ENCODE results near the gene GRM7. TPM values are rescaled to one million over a fixed set of nuclear protein-coding genes. Genes with fewer than 3 reads are reported as not detected.

The GRM7 gene
- total RNA-seq, 1 experiment from 2014 or later, result not detected

DNA sequence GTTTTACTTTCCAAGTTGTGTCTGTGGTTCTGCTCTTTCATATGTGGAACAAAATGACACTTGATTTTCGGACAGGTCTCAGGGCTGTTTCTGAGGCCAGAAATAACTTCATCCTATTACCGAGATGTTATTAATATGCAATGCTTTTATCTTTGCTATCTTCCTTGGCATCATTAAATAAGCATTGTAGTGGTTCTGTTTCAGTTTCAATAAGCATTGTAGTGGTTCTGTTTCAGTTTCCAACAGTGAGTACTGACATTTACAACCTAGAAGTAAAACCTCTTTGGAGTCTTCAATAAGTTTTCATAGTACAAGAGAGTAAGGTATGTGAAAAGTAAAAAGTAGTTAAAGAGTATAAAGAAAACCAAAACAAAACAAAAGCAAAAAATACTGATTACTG is 746.2 kb downstream of the GRM7 start:
- Histone ChIP-seq H3K4me3 (ENCODE audit: low read length) (no peak overlapping the region), H2AFZ (ENCODE audit: low read length) (no peak overlapping the region), H3K9me3 (ENCODE audit: low read length) (0 out of 2 replicates have a peak, but pooled peaks cover 11% of the 10 kb centered on the region), H3F3A (ENCODE audit: low read length, unreplicated experiment) (no peaks in the 10 kb centered on the region), H3K4me1 (ENCODE audit: insufficient read depth, low read length) (no peaks in the 10 kb centered on the region), H4K20me1 (ENCODE audit: low read length) (no peaks in the 10 kb centered on the region), H3K9me2 (replicated peaks; ENCODE audit: low read length) (no peaks in the 10 kb centered on the region), H3K9ac (ENCODE audit: low read length) (no peak overlapping the region), H3K36me3 (ENCODE audit: low read depth, low read length) (no peaks in the 10 kb centered on the region), H3K4me2 (ENCODE audit: low read length) (no peak overlapping the region), H3K27ac (ENCODE audit: low read length) (no peak overlapping the region), H3K79me2 (ENCODE audit: low read length) (no peaks in the 10 kb centered on the region), H3K27me3 (ENCODE audit: low read length) (no peaks in the 10 kb centered on the region)
- DNase-seq (no peak), ATAC-seq (no peak)
- CTCF ChIA-PET, result no interaction called here
- no peak for TF ChIP-seq EZH2phosphoT487 (IDR thresholded peaks at IDR 0.05; ENCODE audit: borderline replicate concordance, low read length)
- no peak for TF ChIP-seq EZH2 (IDR thresholded peaks at IDR 0.05; ENCODE audit: low read length, unreplicated experiment)
- TF ChIP-seq, protein P1, sequence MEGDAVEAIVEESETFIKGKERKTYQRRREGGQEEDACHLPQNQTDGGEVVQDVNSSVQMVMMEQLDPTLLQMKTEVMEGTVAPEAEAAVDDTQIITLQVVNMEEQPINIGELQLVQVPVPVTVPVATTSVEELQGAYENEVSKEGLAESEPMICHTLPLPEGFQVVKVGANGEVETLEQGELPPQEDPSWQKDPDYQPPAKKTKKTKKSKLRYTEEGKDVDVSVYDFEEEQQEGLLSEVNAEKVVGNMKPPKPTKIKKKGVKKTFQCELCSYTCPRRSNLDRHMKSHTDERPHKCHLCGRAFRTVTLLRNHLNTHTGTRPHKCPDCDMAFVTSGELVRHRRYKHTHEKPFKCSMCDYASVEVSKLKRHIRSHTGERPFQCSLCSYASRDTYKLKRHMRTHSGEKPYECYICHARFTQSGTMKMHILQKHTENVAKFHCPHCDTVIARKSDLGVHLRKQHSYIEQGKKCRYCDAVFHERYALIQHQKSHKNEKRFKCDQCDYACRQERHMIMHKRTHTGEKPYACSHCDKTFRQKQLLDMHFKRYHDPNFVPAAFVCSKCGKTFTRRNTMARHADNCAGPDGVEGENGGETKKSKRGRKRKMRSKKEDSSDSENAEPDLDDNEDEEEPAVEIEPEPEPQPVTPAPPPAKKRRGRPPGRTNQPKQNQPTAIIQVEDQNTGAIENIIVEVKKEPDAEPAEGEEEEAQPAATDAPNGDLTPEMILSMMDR (conservative IDR thresholded peaks at IDR 0.05; ENCODE audit: low read depth, low read length), result no peak
- POLR2A ChIA-PET (ENCODE audit: unreplicated experiment), result no interaction called here
- intact Hi-C loops (cut with micrococcal nuclease), result no loop called here
- BruUV-seq (replicated peaks), result no TSS peak

DNA sequence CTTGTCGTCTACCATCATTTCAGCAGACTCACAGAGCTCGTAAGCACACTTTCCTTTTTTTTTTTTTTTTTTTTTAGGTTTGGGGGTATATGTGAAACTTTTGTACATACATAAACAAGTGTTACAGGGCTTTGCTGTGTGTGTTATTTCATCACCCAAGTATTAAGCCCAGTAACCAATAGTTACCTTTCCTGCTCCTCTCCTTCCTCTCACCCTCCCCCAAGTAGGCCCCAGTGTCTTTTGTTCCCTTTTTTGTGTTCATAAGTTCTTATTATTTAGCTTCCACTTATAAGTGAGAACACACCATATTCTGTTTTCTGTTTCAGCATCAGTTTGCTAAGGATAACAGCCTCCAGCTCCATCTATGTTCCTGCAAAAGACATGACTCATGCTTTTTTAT is 746.8 kb downstream of the GRM7 start:
- ChIA-PET CTCF (no interaction called here), POLR2A (ENCODE audit: unreplicated experiment) (no interaction called here)
- Histone ChIP-seq H3K79me2 (ENCODE audit: low read length) (no peaks in the 10 kb centered on the region), H3K4me3 (ENCODE audit: low read length) (no peak overlapping the region), H3K9me3 (ENCODE audit: low read length) (0 out of 2 replicates have a peak, but pooled peaks cover 11% of the 10 kb centered on the region), H3K27me3 (ENCODE audit: low read length) (no peaks in the 10 kb centered on the region), H3K36me3 (ENCODE audit: low read depth, low read length) (no peaks in the 10 kb centered on the region), H3F3A (ENCODE audit: low read length, unreplicated experiment) (no peaks in the 10 kb centered on the region), H3K4me1 (ENCODE audit: insufficient read depth, low read length) (no peaks in the 10 kb centered on the region), H2AFZ (ENCODE audit: low read length) (no peak overlapping the region), H3K9ac (ENCODE audit: low read length) (no peak overlapping the region), H3K27ac (ENCODE audit: low read length) (no peak overlapping the region), H4K20me1 (ENCODE audit: low read length) (no peaks in the 10 kb centered on the region), H3K9me2 (replicated peaks; ENCODE audit: low read length) (no peaks in the 10 kb centered on the region), H3K4me2 (ENCODE audit: low read length) (no peak overlapping the region)
- DNase-seq, result no peak
- intact Hi-C loops (cut with micrococcal nuclease), result no loop called here
- ATAC-seq, result no peak
- TF ChIP-seq EZH2phosphoT487 (IDR thresholded peaks at IDR 0.05; ENCODE audit: borderline replicate concordance, low read length), result no peak
- TF ChIP-seq, protein P1 (conservative IDR thresholded peaks at IDR 0.05; ENCODE audit: low read depth, low read length), result no peak
- TF ChIP-seq EZH2 (IDR thresholded peaks at IDR 0.05; ENCODE audit: low read length, unreplicated experiment), result no peak
- no TSS peak for BruUV-seq (replicated peaks)

DNA sequence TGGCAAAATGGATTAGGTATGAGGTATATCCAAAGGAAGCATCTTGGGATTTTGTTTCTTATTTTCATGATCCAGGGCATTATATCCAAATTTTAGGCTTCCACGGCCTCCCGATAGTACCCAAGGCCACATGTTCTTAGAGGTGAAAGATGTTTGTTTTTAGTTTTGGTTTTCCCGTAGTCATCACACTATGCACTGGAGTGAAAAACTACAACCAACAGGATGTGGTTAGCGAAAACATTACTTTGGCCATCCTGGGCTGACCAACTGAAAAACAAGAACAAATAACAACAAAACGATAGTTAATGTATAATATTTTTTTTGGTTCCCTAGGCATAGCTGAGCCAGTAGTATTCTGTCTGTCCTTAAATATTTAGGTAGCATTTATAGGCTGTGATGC is 749.7 kb downstream of the GRM7 start:
- H3K36me3 ChIP-seq (ENCODE audit: low read depth, low read length), result no peaks in the 10 kb centered on the region
- H3K9me3 ChIP-seq (ENCODE audit: low read length), result 0 out of 2 replicates have a peak, but pooled peaks cover 21% of the 10 kb centered on the region
- no peak overlapping the region for H3K9ac ChIP-seq (ENCODE audit: low read length)
- H2AFZ ChIP-seq (ENCODE audit: low read length), result no peak overlapping the region
- no peaks in the 10 kb centered on the region for H3K9me2 ChIP-seq (replicated peaks; ENCODE audit: low read length)
- no peaks in the 10 kb centered on the region for H3K27me3 ChIP-seq (ENCODE audit: low read length)
- BruUV-seq (replicated peaks), result no TSS peak
- intact Hi-C loops (cut with micrococcal nuclease), result no loop called here
- no peaks in the 10 kb centered on the region for H4K20me1 ChIP-seq (ENCODE audit: low read length)
- DNase-seq (no peak), ATAC-seq (no peak)
- H3K4me2 ChIP-seq (ENCODE audit: low read length), result no peak overlapping the region
- no peak overlapping the region for H3K27ac ChIP-seq (ENCODE audit: low read length)
- TF ChIP-seq, protein P1 (conservative IDR thresholded peaks at IDR 0.05; ENCODE audit: low read depth, low read length), result no peak
- TF ChIP-seq EZH2phosphoT487 (IDR thresholded peaks at IDR 0.05; ENCODE audit: borderline replicate concordance, low read length) (no peak), EZH2 (IDR thresholded peaks at IDR 0.05; ENCODE audit: low read length, unreplicated experiment) (no peak)
- H3F3A ChIP-seq (ENCODE audit: low read length, unreplicated experiment), result no peaks in the 10 kb centered on the region
- POLR2A ChIA-PET (ENCODE audit: unreplicated experiment), result no interaction called here
- H3K4me3 ChIP-seq (ENCODE audit: low read length), result no peak overlapping the region
- no peaks in the 10 kb centered on the region for H3K4me1 ChIP-seq (ENCODE audit: insufficient read depth, low read length)
- H3K79me2 ChIP-seq (ENCODE audit: low read length), result no peaks in the 10 kb centered on the region
- CTCF ChIA-PET, result no interaction called here

Measured in PC-3 (cell line).